SK-N-SH treated with all-trans-retinoic acid at 6 μM for 48 hours (cell line): Measurements from ENCODE around the gene JAKMIP1.

Experiments
- ATAC-seq: fragments of 200-7000 bp; cut with Tn5 transposase; 3 replicates; pipeline ENCODE4 v1.9.1; 2020; ENCODE audit warnings: mild to moderate bottlenecking, moderate library complexity
- ARNTL ChIP-seq: fragments of 450-650 bp; formaldehyde crosslinking; IDR thresholded peaks from 2 replicates; pipeline ENCODE4 v1.5.0; 2020; ENCODE audit warnings: low read depth, mild to moderate bottlenecking, moderate library complexity, borderline replicate concordance
- CREB5 ChIP-seq: fragments of 250-450 bp; sonication (Bioruptor Pico); IDR thresholded peaks from 2 replicates; pipeline ENCODE4 v1.5.1; 2020; ENCODE audit warnings: low read depth, mild to moderate bottlenecking, moderate library complexity
- ESRRG ChIP-seq: fragments of 250-450 bp; sonication (Bioruptor Pico); IDR thresholded peaks from 2 replicates; pipeline ENCODE4 v1.6.1; 2021; ENCODE audit warnings: mild to moderate bottlenecking
- GLIS3 ChIP-seq: fragments of 250-450 bp; sonication (Bioruptor Pico); IDR thresholded peaks from 2 replicates; pipeline ENCODE4 v1.5.0; 2020; ENCODE audit warnings: mild to moderate bottlenecking, moderate library complexity
- ISL1 ChIP-seq: fragments of 250-450 bp; sonication (Bioruptor Pico); IDR thresholded peaks from 2 replicates; pipeline ENCODE4 v2.1.2; 2022; ENCODE audit warnings: mild to moderate bottlenecking, moderate library complexity
- POU6F1 ChIP-seq: fragments of 250-450 bp; sonication (Bioruptor Pico); IDR thresholded peaks from 2 replicates; pipeline ENCODE4 v1.8.0; 2021; ENCODE audit warnings: low read depth, mild to moderate bottlenecking, moderate library complexity, borderline replicate concordance
- RARB ChIP-seq: fragments of 250-450 bp; sonication (Bioruptor Pico); IDR thresholded peaks from 2 replicates; pipeline ENCODE4 v1.8.0; 2021; ENCODE audit warnings: mild to moderate bottlenecking, moderate library complexity
- SNAI2 ChIP-seq: fragments of 250-450 bp; sonication (Bioruptor Pico); IDR thresholded peaks from 2 replicates; pipeline ENCODE4 v1.5.0; 2020; ENCODE audit warnings: mild to moderate bottlenecking, moderate library complexity
- TCF4 ChIP-seq: fragments of 250-450 bp; sonication (Bioruptor Pico); IDR thresholded peaks from 2 replicates; pipeline ENCODE4 v1.8.0; 2021; ENCODE audit warnings: mild to moderate bottlenecking, moderate library complexity, borderline replicate concordance
- TOX ChIP-seq: fragments of 250-450 bp; sonication (Bioruptor Pico); IDR thresholded peaks from 2 replicates; pipeline ENCODE4 v1.8.0; 2021; ENCODE audit warnings: mild to moderate bottlenecking, moderate library complexity, borderline replicate concordance
- ZC3H10 ChIP-seq: fragments of 250-450 bp; sonication (Bioruptor Pico); IDR thresholded peaks from 2 replicates; pipeline ENCODE4 v1.5.1; 2021; ENCODE audit warnings: mild to moderate bottlenecking, moderate library complexity
- ZFP3 ChIP-seq: fragments of 250-450 bp; sonication (Bioruptor Pico); IDR thresholded peaks from 2 replicates; pipeline ENCODE4 v1.5.0; 2020; ENCODE audit warnings: mild to moderate bottlenecking, moderate library complexity
- ZNF565 ChIP-seq: fragments of 450-650 bp; formaldehyde crosslinking; conservative IDR thresholded peaks from 2 replicates; pipeline ENCODE4 v1.5.0; 2020; ENCODE audit warnings: low read depth, mild to moderate bottlenecking, moderate library complexity
- ZNF70 ChIP-seq: fragments of 450-650 bp; formaldehyde crosslinking; IDR thresholded peaks from 2 replicates; pipeline ENCODE4 v1.5.0; 2020; ENCODE audit warnings: mild to moderate bottlenecking, moderate library complexity
- ZNF8 ChIP-seq: fragments of 450-650 bp; formaldehyde crosslinking; IDR thresholded peaks from 2 replicates; pipeline ENCODE4 v1.5.0; 2020; ENCODE audit warnings: mild to moderate bottlenecking, moderate library complexity
- TF ChIP-seq, protein P1 (sequence below): fragments of 250-450 bp; sonication (Bioruptor Pico); IDR thresholded peaks from 2 replicates; pipeline ENCODE4 v1.5.0; 2020; ENCODE audit warnings: mild to moderate bottlenecking, moderate library complexity
- TF ChIP-seq, protein P2 (sequence below): fragments of 250-450 bp; sonication (Bioruptor Pico); IDR thresholded peaks from 2 replicates; pipeline ENCODE4 v1.8.0; 2020; ENCODE audit warnings: mild to moderate bottlenecking, moderate library complexity, borderline replicate concordance
- TF ChIP-seq, protein P3 (sequence below): fragments of 250-450 bp; sonication (Bioruptor Pico); IDR thresholded peaks from 2 replicates; pipeline ENCODE4 v1.5.1; 2021; ENCODE audit warnings: mild to moderate bottlenecking, moderate library complexity

The JAKMIP1 gene

GRCh38 chr4:6109842-6110560, 90.3 kb downstream of the JAKMIP1 start:
- TF ChIP-seq ZFP3 (CRISPR knock-in tag) (no peak), ZNF565 (CRISPR knock-in tag) (no peak)
- ATAC-seq = no peak

DNA sequence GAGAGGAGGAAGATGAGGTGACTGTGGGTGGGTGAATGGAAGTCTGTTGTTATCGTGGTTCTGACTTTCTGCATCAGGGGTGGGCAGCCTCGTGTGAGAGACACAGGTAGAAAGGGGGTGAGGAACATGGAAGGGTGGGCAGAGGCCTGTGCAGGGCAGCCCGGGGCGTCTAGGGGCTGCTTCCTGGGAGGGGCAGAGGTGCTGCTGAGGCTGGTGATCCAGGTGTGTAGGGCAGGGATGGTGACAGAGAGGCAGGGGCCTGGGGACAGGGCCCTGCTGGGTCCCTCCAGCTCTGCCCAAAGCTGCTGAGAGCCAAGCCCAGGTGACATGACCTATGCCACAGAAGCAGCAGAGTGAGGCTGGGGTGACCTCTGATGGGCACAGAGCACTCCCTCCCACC, 92.5 kb downstream of the JAKMIP1 start:
- no peak for ATAC-seq
- TF ChIP-seq, protein P1, sequence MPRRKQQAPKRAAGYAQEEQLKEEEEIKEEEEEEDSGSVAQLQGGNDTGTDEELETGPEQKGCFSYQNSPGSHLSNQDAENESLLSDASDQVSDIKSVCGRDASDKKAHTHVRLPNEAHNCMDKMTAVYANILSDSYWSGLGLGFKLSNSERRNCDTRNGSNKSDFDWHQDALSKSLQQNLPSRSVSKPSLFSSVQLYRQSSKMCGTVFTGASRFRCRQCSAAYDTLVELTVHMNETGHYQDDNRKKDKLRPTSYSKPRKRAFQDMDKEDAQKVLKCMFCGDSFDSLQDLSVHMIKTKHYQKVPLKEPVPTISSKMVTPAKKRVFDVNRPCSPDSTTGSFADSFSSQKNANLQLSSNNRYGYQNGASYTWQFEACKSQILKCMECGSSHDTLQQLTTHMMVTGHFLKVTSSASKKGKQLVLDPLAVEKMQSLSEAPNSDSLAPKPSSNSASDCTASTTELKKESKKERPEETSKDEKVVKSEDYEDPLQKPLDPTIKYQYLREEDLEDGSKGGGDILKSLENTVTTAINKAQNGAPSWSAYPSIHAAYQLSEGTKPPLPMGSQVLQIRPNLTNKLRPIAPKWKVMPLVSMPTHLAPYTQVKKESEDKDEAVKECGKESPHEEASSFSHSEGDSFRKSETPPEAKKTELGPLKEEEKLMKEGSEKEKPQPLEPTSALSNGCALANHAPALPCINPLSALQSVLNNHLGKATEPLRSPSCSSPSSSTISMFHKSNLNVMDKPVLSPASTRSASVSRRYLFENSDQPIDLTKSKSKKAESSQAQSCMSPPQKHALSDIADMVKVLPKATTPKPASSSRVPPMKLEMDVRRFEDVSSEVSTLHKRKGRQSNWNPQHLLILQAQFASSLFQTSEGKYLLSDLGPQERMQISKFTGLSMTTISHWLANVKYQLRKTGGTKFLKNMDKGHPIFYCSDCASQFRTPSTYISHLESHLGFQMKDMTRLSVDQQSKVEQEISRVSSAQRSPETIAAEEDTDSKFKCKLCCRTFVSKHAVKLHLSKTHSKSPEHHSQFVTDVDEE (CRISPR knock-in tag) = no peak
- TF ChIP-seq, protein P2, sequence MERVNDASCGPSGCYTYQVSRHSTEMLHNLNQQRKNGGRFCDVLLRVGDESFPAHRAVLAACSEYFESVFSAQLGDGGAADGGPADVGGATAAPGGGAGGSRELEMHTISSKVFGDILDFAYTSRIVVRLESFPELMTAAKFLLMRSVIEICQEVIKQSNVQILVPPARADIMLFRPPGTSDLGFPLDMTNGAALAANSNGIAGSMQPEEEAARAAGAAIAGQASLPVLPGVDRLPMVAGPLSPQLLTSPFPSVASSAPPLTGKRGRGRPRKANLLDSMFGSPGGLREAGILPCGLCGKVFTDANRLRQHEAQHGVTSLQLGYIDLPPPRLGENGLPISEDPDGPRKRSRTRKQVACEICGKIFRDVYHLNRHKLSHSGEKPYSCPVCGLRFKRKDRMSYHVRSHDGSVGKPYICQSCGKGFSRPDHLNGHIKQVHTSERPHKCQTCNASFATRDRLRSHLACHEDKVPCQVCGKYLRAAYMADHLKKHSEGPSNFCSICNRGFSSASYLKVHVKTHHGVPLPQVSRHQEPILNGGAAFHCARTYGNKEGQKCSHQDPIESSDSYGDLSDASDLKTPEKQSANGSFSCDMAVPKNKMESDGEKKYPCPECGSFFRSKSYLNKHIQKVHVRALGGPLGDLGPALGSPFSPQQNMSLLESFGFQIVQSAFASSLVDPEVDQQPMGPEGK (CRISPR knock-in tag) = no peak
- no peak for TF ChIP-seq CREB5 (CRISPR knock-in tag)
- TF ChIP-seq, protein P3, sequence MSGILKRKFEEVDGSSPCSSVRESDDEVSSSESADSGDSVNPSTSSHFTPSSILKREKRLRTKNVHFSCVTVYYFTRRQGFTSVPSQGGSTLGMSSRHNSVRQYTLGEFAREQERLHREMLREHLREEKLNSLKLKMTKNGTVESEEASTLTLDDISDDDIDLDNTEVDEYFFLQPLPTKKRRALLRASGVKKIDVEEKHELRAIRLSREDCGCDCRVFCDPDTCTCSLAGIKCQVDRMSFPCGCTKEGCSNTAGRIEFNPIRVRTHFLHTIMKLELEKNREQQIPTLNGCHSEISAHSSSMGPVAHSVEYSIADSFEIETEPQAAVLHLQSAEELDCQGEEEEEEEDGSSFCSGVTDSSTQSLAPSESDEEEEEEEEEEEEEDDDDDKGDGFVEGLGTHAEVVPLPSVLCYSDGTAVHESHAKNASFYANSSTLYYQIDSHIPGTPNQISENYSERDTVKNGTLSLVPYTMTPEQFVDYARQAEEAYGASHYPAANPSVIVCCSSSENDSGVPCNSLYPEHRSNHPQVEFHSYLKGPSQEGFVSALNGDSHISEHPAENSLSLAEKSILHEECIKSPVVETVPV (CRISPR knock-in tag) = no peak
- TF ChIP-seq POU6F1 (CRISPR knock-in tag) = no peak
- TF ChIP-seq TCF4 (CRISPR knock-in tag) = no peak
- no peak for TF ChIP-seq ARNTL (CRISPR knock-in tag)

DNA sequence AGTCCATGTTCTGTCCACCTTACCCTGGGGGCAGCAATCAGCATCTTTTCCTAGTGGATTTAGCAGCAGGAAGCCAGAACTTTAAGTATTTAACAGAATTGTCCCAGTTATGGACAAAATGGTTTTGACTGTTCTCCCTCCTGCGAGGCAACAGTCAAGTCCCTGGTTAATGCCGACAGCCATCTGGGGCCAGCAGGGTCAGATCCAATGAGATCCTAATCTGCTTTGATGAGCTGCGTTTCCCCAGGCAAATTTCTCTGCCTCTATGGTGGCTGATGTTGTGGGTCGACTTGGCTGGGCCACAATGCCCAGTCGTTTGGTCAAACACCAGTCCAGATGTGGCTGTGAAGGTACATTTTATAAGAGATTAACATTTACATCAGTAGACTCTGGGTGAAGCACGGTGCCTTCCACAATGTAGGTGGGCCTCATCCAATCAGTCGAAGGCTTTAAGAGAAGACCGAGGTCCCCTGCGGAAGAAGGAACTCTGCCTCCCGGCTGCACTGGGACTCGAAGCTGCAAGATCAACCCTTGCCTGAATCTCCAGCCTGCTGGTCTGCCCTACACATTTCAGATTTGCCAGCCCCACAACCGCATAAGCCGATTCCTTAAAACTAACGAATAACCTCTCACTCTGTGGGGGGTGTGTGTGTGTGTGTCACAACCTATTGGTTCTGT, 93.1 kb downstream of the JAKMIP1 start:
- no peak for TF ChIP-seq ZNF8 (CRISPR knock-in tag)
- TF ChIP-seq ARNTL (CRISPR knock-in tag) = no peak
- TF ChIP-seq TOX (CRISPR knock-in tag) = no peak
- no peak for TF ChIP-seq SNAI2 (CRISPR knock-in tag)
- no peak for TF ChIP-seq CREB5 (CRISPR knock-in tag)
- TF ChIP-seq ZC3H10 (CRISPR knock-in tag) = no peak
- TF ChIP-seq GLIS3 (CRISPR knock-in tag) = no peak
- no peak for TF ChIP-seq ISL1
- no peak for TF ChIP-seq ESRRG
- TF ChIP-seq, protein P2 (CRISPR knock-in tag) = no peak
- no peak for TF ChIP-seq RARB (CRISPR knock-in tag)
- TF ChIP-seq, protein P3 (CRISPR knock-in tag) = no peak
- TF ChIP-seq ZNF70 = no peak
- no peak for TF ChIP-seq ZFP3 (CRISPR knock-in tag)
- ATAC-seq = no peak
